Measurements from ENCODE around the gene DUS2.

Gene DUS2

GRCh38 chr16:68047987-68048386 is 24.9 kb downstream of the DUS2 start:
- DNase-seq = no peak

- no peak for DNase-seq
These were observed 26.4 kb downstream of the DUS2 start for GRCh38 chr16:68049449-68049848.

GRCh38 chr16:68055395-68055794 is 32.3 kb downstream of the DUS2 start:
- DNase-seq = no peak

- no peak for DNase-seq
These were observed 36.7 kb downstream of the DUS2 start for GRCh38 chr16:68059804-68060203.

DNA sequence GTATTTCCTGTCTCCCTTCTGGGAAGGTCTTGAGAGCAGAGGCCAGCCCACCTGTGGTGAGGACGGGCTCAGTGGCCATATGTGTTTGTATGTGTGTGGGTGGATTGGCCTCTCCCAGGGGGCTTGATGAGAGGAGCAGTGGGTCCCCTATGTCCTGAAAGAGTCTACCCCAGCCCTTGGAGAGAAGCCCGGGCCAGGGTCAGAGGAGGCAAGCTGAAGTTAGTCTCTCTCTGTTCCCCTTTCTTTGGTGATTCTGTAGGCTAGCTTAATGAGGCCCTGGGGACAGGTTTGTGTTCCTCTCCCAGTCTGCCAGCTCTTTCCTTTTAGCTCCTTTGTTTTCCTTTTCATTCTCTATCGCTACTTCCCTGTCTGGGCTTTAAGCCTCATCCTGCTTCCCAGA is 38.3 kb downstream of the DUS2 start:
- DNase-seq = no peak

DNA sequence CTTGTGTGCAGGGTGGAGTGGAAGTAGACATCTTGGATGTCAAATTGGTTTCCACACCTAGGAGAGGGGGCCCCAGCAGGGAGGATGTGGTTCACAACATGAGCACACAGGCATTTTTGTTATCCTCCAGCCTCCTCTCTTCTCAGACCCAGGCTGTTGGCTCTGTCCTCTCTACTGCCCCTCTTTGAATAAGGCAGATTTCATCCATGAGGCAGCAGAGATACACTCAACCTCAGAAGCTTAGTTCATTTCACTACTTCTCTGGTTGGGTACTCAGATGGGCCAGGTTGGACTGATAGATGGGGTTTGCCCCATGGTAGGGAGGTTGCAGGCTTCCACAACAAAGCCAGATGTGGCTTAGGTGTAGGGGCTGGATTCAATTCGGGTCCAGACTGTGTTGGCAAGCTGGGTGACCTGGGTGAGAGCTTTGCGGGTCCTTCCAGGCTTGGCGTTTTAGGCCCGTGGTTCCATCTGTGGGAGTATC is 39.9 kb downstream of the DUS2 start:
- DNase-seq = no peak

- DNase-seq = peak; percentile 65
These were observed 41.8 kb downstream of the DUS2 start for GRCh38 chr16:68064791-68065365.

GRCh38 chr16:68065716-68066305 is 42.7 kb downstream of the DUS2 start:
- DNase-seq = no peak

- DNase-seq = no peak
These were observed 43.7 kb downstream of the DUS2 start for GRCh38 chr16:68066763-68067162.

DNA sequence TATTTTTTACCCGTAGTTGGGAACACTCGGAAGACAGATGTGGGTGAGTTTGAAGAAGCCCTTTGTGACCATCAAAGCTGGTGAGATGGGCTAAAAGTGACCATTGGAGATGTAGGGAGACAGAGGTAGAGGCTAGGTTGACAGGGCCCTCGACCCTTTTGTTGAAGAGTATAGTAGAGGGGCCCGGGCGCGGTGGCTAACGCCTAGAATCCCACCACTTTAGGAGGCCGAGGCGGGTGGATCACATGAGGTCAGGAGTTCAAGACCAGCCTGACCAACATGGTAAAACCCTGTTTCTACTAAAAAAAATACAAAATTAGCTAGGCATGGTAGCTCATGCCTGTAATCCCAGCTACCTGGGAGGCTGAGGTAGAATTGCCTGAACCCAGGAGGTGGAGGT is 45.8 kb downstream of the DUS2 start:
- DNase-seq = no peak

GRCh38 chr16:68069511-68070248 is 46.6 kb downstream of the DUS2 start:
- DNase-seq = no peak

DNA sequence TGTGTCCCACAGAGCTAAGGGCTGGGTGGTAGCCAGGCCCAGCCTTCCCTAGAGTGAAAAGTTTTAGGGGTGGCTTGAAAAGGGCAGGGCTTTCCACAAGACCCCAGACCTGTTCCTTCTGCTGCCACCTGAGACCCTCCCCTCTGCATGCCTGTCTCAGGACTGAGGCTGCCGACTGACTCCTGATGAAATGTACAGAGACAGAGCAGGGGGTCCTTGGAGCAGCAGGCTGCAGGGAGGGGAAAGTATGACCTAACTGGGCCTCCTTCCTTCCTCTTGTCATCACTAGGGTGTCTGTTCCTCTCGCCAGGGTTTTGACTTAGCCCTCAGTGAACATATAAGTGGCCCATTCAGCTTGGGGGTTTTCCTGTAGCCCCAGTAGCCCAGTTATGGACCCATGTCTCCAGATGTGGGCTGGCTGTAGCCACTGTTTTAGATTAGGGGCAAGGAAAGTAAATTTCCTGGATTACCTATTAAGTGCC is 47.2 kb downstream of the DUS2 start:
- DNase-seq = no peak

DNA sequence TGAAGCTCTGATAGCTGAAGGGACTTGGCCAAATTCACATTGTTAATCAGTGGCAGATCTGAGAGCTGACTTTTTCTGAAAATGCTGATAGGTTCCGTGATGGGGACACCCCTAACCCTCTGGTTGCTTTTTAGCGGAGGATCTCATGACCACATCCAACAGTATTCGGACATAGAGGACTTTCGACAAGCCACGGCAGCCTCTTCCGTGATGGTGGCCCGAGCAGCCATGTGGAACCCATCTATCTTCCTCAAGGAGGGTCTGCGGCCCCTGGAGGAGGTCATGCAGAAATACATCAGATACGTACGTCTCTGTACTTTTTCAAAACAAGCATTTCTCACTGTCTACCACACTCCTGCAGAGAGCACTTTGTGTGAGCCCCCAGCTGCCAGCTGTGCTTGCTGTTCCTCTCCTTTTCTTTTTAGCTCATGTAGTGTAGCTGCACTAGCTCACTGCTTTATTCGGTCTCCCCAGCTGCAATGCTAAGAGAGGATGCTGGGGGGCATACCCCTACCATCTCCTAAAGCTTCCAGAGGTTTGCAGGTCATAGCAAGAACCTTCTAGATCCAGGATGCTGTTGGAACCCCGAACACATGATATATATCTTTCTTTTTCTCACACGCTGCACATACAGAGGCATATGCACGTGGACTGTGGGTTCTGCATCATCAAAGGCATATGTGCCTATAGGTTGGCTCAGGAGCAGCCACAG is 47.9 kb downstream of the DUS2 start:
- DNase-seq = no peak

GRCh38 chr16:68071518-68071901 is 48.4 kb downstream of the DUS2 start:
- no peak for DNase-seq

DNA sequence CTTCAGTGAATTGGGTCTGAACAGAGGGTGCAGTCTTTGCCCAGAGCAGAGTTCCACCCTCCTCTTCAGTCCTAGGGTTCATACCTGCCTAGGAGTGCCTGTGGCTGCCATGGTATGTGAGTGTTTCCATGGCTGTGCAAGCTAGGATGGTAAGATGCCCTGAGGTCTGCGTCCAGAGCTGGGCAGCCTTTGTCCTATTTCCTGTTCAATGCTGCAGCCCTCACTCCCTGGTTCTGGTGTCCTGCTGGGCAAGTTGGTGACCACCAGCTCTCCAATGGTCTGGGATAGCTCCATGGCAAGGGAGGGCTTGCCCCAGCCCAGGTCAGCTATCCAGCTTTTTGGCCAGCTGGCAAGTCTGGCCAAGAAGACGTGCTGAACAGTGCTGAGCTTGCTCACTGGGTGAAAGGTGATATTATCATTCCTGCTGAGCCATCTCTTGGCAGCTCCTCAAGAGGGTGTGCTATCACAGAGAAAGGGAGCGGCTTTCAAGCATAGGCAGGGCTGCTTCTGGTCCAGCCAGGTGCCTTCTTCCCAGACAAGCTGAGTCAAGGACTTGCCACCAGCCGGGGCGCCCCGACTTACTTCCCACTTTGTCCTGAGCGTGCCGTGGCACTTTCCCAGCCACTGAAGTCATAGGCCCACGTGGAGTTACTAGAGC is 49.1 kb downstream of the DUS2 start:
- no peak for DNase-seq

DNA sequence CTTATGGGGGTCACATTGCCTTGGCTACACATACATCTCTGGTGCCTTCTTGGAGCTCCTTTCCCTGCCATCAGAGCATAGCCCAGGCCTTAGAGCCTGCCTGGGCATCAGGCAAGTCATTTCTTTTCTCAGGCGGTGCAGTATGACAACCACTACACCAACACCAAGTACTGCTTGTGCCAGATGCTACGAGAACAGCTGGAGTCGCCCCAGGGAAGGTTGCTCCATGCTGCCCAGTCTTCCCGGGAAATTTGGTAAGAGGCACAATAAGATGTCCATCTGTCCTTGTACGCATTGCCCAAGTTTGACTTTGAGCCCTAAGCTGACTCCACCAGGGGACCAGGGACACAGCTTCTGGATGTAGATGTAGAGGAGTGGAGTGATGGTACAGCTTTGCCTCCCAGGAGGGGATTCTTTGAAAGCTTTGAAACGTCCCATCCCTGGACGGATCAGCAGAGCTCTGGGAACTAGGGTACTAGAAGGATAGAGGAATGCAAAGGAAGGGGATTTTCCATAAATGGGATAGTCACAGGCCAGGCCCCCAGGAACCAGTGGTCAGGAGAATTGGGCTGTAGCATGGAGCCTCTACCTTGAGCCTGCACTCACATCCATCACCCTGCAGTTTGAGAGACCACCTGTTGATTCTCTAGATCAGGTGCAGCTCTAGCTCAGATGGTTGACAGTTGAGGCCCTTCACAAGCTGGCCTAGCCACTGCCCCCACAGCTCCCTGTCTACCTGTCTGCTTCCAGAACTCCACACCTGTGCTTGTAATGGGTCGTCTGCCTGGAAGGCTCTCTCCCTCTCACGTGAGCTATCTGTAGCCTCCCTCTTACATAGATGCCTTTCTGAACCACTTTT is 51.0 kb downstream of the DUS2 start:
- no peak for DNase-seq

DNA sequence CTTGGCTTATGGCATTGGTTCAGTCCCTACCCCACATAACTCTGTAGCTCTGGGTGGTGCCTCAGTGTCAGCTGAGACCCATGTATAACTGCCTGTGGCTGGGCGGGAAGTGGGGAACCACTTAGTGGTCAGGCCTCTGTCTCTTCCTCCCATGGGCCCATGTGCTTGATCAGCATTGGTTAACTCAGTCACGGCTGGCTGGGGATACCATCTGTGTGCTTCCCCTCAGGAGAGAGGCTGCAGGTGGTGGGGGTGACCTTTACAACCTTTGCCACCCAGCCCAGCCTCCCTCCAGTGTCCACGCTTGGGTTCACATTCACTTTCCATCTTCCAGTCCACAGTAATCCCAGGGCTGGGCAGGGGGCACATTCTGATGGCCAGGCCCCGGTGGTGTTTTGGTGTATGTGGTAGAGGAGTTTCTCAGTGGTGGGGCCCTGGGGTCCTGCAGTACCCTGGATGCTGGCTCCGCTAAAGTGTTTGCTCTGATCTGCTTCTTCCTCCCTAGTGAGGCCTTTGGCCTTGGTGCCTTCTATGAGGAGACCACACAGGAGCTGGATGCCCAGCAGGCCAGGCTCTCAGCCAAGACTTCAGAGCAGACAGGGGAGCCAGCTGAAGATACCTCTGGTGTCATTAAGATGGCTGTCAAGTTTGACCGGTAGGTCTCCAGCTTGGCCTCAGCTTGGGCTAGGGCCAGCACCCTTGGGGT is 51.9 kb downstream of the DUS2 start:
- no peak for DNase-seq

DNA sequence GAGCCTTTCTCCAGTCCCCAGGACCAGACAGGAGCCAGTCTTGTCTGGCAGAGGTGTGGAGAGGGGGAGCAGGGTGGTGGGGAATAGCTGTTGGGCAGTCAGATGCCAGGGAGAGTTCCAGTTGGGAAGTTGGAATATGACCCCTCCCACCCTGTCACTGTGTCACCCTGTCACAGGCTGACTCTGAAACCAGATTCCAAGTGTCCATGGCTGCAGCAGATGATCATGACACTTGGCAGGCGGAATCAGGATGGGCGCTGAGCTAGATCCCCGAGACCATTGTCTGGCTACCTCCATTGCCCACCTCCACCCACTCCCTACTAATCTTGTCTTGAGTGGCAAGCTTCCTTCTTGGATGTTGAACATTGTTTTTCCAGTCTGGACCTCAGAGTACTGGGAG is 52.9 kb downstream of the DUS2 start:
- no peak for DNase-seq

DNA sequence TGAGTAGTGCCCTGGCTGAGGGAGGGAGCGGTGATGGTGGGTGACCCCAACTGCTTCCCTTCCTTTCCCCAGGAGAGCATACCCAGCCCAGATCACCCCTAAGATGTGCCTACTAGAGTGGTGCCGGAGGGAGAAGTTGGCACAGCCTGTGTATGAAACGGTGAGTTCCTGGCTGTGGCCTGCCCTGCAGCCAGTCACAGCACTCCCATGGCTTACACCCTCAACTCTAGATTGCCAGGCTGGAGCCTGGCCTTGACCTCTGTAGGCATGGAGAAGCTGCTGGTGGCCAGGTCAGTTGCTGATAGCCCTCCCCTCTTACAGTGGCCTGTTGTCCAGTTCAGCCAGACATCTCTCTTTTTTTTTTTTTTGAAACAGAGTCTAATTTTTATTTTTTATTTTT is 53.5 kb downstream of the DUS2 start:
- DNase-seq = no peak

DNA sequence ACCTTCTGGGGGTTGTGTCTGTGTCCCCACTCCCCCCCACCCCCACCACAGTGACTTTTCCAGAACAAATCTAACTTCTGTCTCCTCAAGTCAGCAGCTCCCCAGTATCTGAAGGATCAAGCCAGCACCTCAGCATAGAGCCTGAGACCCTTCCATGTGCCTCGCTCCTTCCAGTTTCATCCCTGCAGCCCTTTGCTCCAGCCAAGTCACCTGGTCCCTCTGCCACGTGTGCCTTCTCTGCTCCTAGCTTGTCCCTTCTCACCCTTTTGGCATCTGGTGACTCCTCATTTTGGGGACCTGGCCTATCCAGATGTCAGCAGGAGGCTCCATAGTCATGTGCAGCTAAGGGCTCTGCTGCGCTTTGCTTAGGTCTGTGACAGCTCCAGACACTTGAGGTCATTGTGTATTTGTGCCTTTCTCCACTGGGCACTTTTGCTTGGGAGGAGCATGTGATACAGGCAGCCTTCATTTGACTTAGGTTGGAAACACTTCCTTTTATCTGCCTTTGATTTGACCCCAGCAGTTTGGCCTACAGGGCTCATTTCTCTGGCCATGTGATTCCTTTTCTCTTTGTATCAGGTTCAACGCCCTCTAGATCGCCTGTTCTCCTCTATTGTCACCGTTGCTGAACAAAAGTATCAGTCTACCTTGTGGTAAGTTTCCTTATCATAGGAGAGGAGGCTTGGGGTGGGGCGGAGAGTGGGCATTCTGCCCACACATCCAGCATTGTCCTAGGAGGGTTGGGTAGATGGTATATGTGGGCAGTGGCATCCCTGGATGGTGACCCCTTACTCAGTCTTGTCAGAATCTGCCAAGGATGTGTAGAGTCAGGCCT is 55.0 kb downstream of the DUS2 start:
- DNase-seq = no peak

All from activated T-cell treated with anti-CD3 and anti-CD28 coated beads for 4 hours (primary cell).